ENCODE data around the gene ERCC5.

DNA sequence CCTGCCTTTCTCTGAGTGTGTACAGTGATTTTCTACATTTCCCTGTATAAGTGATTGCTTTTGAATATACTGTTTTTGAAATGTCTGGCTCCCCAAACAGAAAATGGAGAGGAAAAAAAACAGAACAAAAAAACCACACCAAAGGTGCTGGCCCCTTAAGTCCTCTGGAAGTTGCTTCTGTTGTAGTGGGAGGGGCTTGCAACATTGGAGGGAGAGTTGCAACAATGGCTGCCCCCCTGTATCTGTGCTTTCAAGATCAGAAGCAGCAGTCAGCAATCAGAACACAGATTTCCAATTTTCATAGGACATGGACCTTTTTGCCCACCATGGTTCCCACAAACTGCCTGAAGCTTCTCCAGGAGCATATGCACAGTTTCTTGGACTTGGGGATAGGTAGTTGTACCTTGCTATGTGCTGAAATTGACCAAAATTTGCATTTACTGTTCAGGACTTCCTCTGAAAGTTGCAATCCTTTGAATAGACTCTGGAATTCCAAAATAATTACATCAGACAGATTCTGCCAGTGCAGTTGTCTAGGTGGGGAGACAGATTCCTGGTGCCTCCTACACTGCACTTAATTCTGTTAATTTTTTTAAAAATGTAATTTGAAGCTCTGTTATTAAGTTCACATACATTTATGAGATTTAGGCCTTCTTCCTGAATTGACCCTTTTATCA is 33.1 kb upstream of the ERCC5 start:
- TF ChIP-seq, protein P1, sequence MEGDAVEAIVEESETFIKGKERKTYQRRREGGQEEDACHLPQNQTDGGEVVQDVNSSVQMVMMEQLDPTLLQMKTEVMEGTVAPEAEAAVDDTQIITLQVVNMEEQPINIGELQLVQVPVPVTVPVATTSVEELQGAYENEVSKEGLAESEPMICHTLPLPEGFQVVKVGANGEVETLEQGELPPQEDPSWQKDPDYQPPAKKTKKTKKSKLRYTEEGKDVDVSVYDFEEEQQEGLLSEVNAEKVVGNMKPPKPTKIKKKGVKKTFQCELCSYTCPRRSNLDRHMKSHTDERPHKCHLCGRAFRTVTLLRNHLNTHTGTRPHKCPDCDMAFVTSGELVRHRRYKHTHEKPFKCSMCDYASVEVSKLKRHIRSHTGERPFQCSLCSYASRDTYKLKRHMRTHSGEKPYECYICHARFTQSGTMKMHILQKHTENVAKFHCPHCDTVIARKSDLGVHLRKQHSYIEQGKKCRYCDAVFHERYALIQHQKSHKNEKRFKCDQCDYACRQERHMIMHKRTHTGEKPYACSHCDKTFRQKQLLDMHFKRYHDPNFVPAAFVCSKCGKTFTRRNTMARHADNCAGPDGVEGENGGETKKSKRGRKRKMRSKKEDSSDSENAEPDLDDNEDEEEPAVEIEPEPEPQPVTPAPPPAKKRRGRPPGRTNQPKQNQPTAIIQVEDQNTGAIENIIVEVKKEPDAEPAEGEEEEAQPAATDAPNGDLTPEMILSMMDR (IDR thresholded peaks at IDR 0.05): no peak
- TF ChIP-seq POLR2A (IDR thresholded peaks at IDR 0.05): no peak
